HG03060 (cell line): Measurements from ENCODE around the gene TTC36.
A peak's percentile ranks its signal among the peaks of the same experiment; 100 is the strongest.
"Not testable (repeated sequence)": the region's sequence is repeated elsewhere in the genome, so short reads cannot be mapped to it uniquely, and the experiment has no call there.

ENCODE experiments used
- ATAC-seq: cut with Tn5 transposase; IDR thresholded peaks from one replicate; pipeline ENCODE4 v1.9.1; 2021; ENCODE audit warnings: low read depth, moderate number of reproducible peaks; ENCODE audit not compliant: unreplicated experiment

TTC36 gene

GRCh38 chr11:118527109-118527508, at the start of gene TTC36:
Gene TTC36, plus strand, starts transcription at chr11:118527474. Its CDS starts 21 bp downstream, at chr11:118527495.
- ATAC-seq = no peak

- ATAC-seq = not testable (repeated sequence)
Measured at GRCh38 chr11:118481238-118481637, 46.0 kb upstream of the TTC36 start.

- no peak for ATAC-seq
Measured at GRCh38 chr11:118484405-118484804, 42.9 kb upstream of the TTC36 start.

GRCh38 chr11:118485273-118485672, 42.0 kb upstream of the TTC36 start:
- no peak for ATAC-seq

GRCh38 chr11:118488480-118489109, 38.7 kb upstream of the TTC36 start:
- no peak for ATAC-seq

GRCh38 chr11:118491041-118491440, 36.2 kb upstream of the TTC36 start:
- no peak for ATAC-seq

- no peak for ATAC-seq
Measured at GRCh38 chr11:118497831-118498230, 29.4 kb upstream of the TTC36 start.

- ATAC-seq = no peak
Measured at GRCh38 chr11:118503216-118503615, 24.1 kb upstream of the TTC36 start.

GRCh38 chr11:118511601-118512000, 15.7 kb upstream of the TTC36 start:
- ATAC-seq = no peak

GRCh38 chr11:118514103-118514502, 13.2 kb upstream of the TTC36 start:
- ATAC-seq = no peak

GRCh38 chr11:118519549-118519948, 7.7 kb upstream of the TTC36 start:
- no peak for ATAC-seq

GRCh38 chr11:118521892-118522311, 5.4 kb upstream of the TTC36 start:
- peak; percentile 57 for ATAC-seq

- no peak for ATAC-seq
Measured at GRCh38 chr11:118522571-118523072, 4.7 kb upstream of the TTC36 start.

GRCh38 chr11:118524356-118524755, 2.9 kb upstream of the TTC36 start:
- no peak for ATAC-seq

- ATAC-seq = no peak
Measured at GRCh38 chr11:118524757-118525470, 2.4 kb upstream of the TTC36 start.

- ATAC-seq = no peak
Measured at GRCh38 chr11:118526688-118527087, 586 bp upstream of the TTC36 start.

GRCh38 chr11:118528511-118528910, 1.2 kb downstream of the TTC36 start:
- ATAC-seq = no peak

GRCh38 chr11:118529584-118530175, 2.4 kb downstream of the TTC36 start:
- ATAC-seq = no peak

- no peak for ATAC-seq
Measured at GRCh38 chr11:118530180-118530682, 3.0 kb downstream of the TTC36 start.

- no peak for ATAC-seq
Measured at GRCh38 chr11:118530683-118531596, 3.7 kb downstream of the TTC36 start, which contains the start of gene TMEM25. Gene TMEM25, plus strand, starts transcription at chr11:118531192. Its CDS starts 610 bp downstream, at chr11:118531802.
